Activated CD4-positive, alpha-beta T cell treated with anti-CD3 and anti-CD28 coated beads for 36 hours (primary cell): ENCODE measurements around the gene ARHGAP6. TPM values are rescaled to one million over a fixed set of nuclear protein-coding genes. Genes with fewer than 3 reads are reported as not detected.

Source experiments
- ATAC-seq: fragments of 200-7000 bp; cut with Tn5 transposase; one replicate; pipeline ENCODE4 v1.10.0; 2021; ENCODE audit warnings: mild to moderate bottlenecking, moderate library complexity
- CTCF ChIA-PET: fragments of 350-600 bp; sonication (Branson Sonifier 250); formaldehyde crosslinking; loops from one replicate; lab custom pipeline; 2021; ENCODE audit warnings: antibody characterized with exemption; lab: Charles Lee
- POLR2A ChIA-PET: fragments of 350-600 bp; sonication (Branson Sonifier 250); formaldehyde crosslinking; loops from one replicate; lab custom pipeline; 2021; ENCODE audit warnings: antibody characterized with exemption, inconsistent platforms; lab: Charles Lee
- DNase-seq: peaks from one replicate; pipeline ENCODE4 v3.0.0-alpha.2; 2020
- H3K27ac Mint-ChIP-seq: one replicate; pipeline ENCODE4 v1.8.0; 2021; ENCODE audit warnings: mixed read lengths
- H3K27me3 Mint-ChIP-seq: one replicate; pipeline ENCODE4 v1.8.0; 2021; ENCODE audit warnings: mixed read lengths
- H3K36me3 Mint-ChIP-seq: one replicate; pipeline ENCODE4 v1.8.0; 2021; ENCODE audit warnings: low read depth, mixed read lengths
- H3K4me1 Mint-ChIP-seq: one replicate; pipeline ENCODE4 v1.8.0; 2021; ENCODE audit warnings: mixed read lengths
- H3K4me3 Mint-ChIP-seq: one replicate; pipeline ENCODE4 v1.8.0; 2021; ENCODE audit warnings: mild to moderate bottlenecking, moderate library complexity, mixed read lengths
- H3K9me3 Mint-ChIP-seq: one replicate; pipeline ENCODE4 v1.8.0; 2021; ENCODE audit warnings: low read depth, mixed read lengths
- intact Hi-C, 2 experiments: fragments of 100-400 bp; cut with DNase I in 1 of 2; cut with micrococcal nuclease in 1 of 2; formaldehyde crosslinking; loops; one replicate each; pipeline versions ENCODE4 v1.14.2 to v1.15.1; 2022 to 2024; cut with DNase I, micrococcal nuclease
- total RNA-seq, 2 experiments: library from RNA; stranded (reverse); gene quantifications; one replicate each; pipeline ENCODE4 v1.2.3, GENCODE V29; 2021

The ARHGAP6 gene
- total RNA-seq, 2 experiments from 2014 or later: not detected

GRCh38 chrX:11210415-11210801, 455.3 kb downstream of the ARHGAP6 start:
- Mint-ChIP-seq H3K27me3 (no peaks in the 10 kb centered on the region), H3K9me3 (no peaks in the 10 kb centered on the region), H3K4me3 (no peak overlapping the region), H3K4me1 (peaks cover 3% of the 10 kb centered on the region), H3K27ac (no peak overlapping the region), H3K36me3 (no peaks in the 10 kb centered on the region)
- DNase-seq: no peak
- ChIA-PET CTCF (no interaction called here), POLR2A (no interaction called here)
- intact Hi-C loops: no loop called here
- ATAC-seq: no peak

DNA sequence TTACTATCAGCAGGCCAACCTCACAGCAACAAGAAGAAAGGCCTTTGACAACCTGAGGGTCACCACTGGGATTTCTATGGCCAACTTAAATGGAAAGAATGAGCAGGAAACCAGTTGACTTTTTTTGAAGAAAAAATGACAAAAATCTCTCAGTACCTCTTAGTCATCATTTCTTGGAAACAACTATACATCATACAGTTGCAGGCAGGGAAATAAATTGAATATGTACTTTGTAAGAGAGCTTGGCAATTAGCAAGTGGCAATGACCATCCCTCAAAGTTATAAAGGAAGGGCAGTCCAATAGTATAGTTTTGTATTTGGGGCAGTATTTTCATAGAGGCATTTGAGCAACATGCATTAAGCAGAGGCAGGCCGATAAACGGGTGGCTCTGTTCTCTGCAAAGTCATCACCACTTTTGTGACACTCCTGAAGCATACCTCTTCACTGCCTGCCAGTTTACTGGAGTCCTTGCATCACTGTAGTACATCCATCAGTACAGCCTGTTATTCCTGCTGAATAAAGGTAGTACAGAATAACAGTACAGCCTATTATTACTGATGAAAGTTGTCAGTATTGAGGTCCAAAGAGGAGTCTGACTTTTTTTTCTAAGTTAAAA, 455.8 kb downstream of the ARHGAP6 start:
- intact Hi-C loops: no loop called here
- peaks cover 3% of the 10 kb centered on the region for H3K4me1 Mint-ChIP-seq
- no peak for ATAC-seq
- H3K27me3 Mint-ChIP-seq: no peaks in the 10 kb centered on the region
- no peak overlapping the region for H3K27ac Mint-ChIP-seq
- no peaks in the 10 kb centered on the region for H3K36me3 Mint-ChIP-seq
- POLR2A ChIA-PET: no interaction called here
- H3K9me3 Mint-ChIP-seq: no peaks in the 10 kb centered on the region
- CTCF ChIA-PET: no interaction called here
- DNase-seq: no peak
- no peak overlapping the region for H3K4me3 Mint-ChIP-seq

DNA sequence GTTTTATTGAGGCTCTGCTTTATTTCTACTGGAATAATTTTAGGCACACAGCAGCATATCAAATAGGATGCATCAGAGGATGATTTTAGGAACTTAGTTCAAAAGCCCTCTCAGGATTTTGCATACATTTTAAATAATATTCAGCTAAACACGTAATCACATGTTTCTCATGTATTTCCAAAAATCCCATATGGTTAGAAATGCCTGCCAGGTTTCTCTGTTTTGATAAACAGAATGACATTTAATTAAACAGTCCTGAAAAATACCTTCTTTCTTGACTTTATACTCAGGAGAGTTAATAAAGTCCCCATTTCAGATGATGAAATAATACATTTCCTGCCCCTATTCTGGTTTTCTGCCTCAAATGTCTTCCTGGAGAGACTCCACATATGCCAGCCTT, 459.0 kb downstream of the ARHGAP6 start:
- Mint-ChIP-seq H3K4me1 (peaks cover 3% of the 10 kb centered on the region), H3K9me3 (no peaks in the 10 kb centered on the region), H3K4me3 (no peak overlapping the region), H3K36me3 (no peaks in the 10 kb centered on the region), H3K27ac (no peak overlapping the region), H3K27me3 (no peaks in the 10 kb centered on the region)
- ATAC-seq (no peak), DNase-seq (no peak)
- POLR2A ChIA-PET: no interaction called here
- CTCF ChIA-PET: no interaction called here
- intact Hi-C loops: no loop called here

- no peaks in the 10 kb centered on the region for H3K9me3 Mint-ChIP-seq
- POLR2A ChIA-PET: no interaction called here
- ATAC-seq: no peak
- CTCF ChIA-PET: no interaction called here
- no peak for DNase-seq
- H3K27ac Mint-ChIP-seq: no peak overlapping the region
- H3K27me3 Mint-ChIP-seq: no peaks in the 10 kb centered on the region
- H3K4me3 Mint-ChIP-seq: no peak overlapping the region
- intact Hi-C loops: no loop called here
- H3K36me3 Mint-ChIP-seq: no peaks in the 10 kb centered on the region
- H3K4me1 Mint-ChIP-seq: peaks cover 3% of the 10 kb centered on the region
Observed at GRCh38 chrX:11205796-11206195, 459.9 kb downstream of the ARHGAP6 start.

DNA sequence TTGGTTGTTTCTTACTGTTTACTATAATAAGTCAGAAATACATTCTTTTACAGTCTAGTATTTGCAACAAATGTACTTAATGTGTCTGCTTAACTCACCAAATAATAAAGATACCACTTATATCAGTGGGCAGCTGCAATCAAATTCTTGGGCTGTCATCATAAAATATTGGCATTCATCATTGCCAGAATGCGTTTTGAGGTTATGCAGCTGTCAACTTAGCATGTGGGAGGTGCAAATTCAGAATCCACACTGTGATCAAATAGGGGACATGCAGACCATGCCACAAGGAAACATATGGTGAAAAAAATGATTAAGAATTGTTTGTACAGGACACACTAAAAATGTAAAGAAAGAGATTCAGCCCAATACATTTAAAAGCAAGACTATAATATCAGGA, 468.0 kb downstream of the ARHGAP6 start:
- DNase-seq (no peak), ATAC-seq (no peak)
- no peaks in the 10 kb centered on the region for H3K4me1 Mint-ChIP-seq
- no peak overlapping the region for H3K27ac Mint-ChIP-seq
- H3K36me3 Mint-ChIP-seq: no peaks in the 10 kb centered on the region
- H3K9me3 Mint-ChIP-seq: no peaks in the 10 kb centered on the region
- CTCF ChIA-PET: no interaction called here
- no peak overlapping the region for H3K4me3 Mint-ChIP-seq
- POLR2A ChIA-PET: no interaction called here
- no peaks in the 10 kb centered on the region for H3K27me3 Mint-ChIP-seq
- intact Hi-C loops: no loop called here

GRCh38 chrX:11196476-11196875, 469.2 kb downstream of the ARHGAP6 start:
- DNase-seq (no peak), ATAC-seq (no peak)
- Mint-ChIP-seq H3K9me3 (no peaks in the 10 kb centered on the region), H3K4me3 (no peak overlapping the region), H3K4me1 (no peaks in the 10 kb centered on the region), H3K27me3 (no peaks in the 10 kb centered on the region), H3K27ac (no peak overlapping the region), H3K36me3 (no peaks in the 10 kb centered on the region)
- ChIA-PET CTCF (no interaction called here), POLR2A (no interaction called here)
- intact Hi-C loops: no loop called here

DNA sequence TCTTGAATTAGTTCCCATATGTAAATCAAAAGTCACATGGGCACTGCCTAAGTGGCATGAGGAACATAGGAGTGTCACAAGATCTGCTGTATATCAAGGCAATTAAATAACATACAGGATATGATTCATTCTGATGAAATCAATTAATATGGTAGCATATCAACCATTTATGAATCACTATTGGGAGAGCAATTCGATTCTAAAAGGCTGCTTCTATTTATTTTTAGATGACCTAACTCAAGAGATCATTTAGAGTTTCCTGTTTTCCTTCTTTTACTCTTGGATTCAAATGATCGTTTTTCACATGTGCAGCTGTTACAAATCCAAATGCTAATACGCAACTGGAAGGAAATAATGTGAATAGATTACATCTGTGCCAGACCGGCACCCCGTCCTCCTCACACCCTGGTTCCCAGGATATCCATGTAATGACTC, 472.7 kb downstream of the ARHGAP6 start:
- H3K4me1 Mint-ChIP-seq: no peaks in the 10 kb centered on the region
- intact Hi-C loops: no loop called here
- no peaks in the 10 kb centered on the region for H3K36me3 Mint-ChIP-seq
- H3K27me3 Mint-ChIP-seq: no peaks in the 10 kb centered on the region
- no peak overlapping the region for H3K4me3 Mint-ChIP-seq
- DNase-seq: no peak
- POLR2A ChIA-PET: no interaction called here
- no peak for ATAC-seq
- CTCF ChIA-PET: no interaction called here
- H3K9me3 Mint-ChIP-seq: no peaks in the 10 kb centered on the region
- H3K27ac Mint-ChIP-seq: no peak overlapping the region

DNA sequence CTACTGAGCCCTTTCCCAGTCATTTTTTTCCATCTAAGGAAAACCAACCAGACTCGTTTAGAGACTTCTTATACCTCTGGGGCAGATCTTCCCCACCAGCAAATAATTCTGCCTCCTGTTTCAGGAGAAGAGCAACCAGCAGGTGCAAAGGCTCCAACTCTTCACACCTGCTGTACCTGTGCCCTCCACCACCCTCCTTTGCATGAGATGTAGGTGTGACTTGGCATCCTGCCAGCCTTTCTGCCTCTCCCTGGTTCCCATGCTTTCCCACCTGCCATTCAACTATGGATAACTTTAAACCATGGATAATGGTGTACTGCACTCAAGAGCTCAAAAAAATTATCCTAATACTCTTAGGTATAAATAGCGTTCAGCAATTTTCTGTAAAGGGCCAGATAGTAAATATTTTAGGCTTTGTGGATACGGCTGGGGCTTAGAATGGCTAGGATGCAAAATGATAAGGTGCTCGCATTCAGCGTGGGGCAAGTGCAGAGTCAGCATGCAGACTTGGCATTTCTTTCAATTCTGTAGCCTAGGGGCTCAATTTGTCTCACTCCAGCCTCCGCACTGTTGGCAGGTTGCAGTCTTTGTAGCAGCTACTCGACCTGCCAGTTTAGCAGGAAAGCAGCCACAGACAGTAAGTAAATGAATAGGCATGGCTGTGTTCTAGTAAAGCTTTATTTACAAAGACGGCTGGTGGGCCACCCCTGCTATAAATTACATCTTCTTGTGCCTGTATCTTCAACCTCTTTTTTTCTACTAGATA, 474.8 kb downstream of the ARHGAP6 start:
- POLR2A ChIA-PET: no interaction called here
- ATAC-seq: no peak

DNA sequence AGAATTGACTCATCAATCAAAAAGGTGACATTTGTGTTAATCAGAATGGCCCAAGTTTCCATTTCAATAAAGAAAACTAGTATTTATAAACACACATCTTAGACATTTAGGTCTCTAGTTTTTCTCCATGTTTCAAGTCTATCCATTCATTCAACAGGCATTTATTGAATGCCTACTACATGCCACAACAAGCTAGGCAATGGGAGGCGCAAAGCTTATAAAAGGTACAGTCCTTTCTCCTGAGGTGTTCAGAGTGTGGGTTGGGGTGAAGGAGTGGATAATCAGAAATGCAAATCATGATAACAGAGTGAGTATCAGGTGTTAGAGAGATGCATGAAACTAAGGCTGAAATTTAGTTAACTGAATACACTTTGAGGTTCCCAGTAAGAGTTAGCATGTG, 476.6 kb downstream of the ARHGAP6 start:
- ChIA-PET CTCF (no interaction called here), POLR2A (no interaction called here)
- no peak overlapping the region for H3K27ac Mint-ChIP-seq
- intact Hi-C loops: no loop called here
- no peaks in the 10 kb centered on the region for H3K27me3 Mint-ChIP-seq
- no peak overlapping the region for H3K4me3 Mint-ChIP-seq
- no peaks in the 10 kb centered on the region for H3K4me1 Mint-ChIP-seq
- H3K9me3 Mint-ChIP-seq: no peaks in the 10 kb centered on the region
- no peak for ATAC-seq
- H3K36me3 Mint-ChIP-seq: no peaks in the 10 kb centered on the region
- DNase-seq: no peak

More for the DNA sequence above, 474.8 kb downstream of the ARHGAP6 start:
- Mint-ChIP-seq H3K4me1 (no peaks in the 10 kb centered on the region), H3K9me3 (no peaks in the 10 kb centered on the region), H3K4me3 (no peak overlapping the region), H3K36me3 (no peaks in the 10 kb centered on the region), H3K27ac (no peak overlapping the region), H3K27me3 (no peaks in the 10 kb centered on the region)
- CTCF ChIA-PET: interaction anchor here (0.6 kb wide), 1 partner anchor 23 kb away, joined by 4 read pairs; no protein-coding TSS in a partner anchor
- DNase-seq: no peak
- intact Hi-C loops: no loop called here

DNA sequence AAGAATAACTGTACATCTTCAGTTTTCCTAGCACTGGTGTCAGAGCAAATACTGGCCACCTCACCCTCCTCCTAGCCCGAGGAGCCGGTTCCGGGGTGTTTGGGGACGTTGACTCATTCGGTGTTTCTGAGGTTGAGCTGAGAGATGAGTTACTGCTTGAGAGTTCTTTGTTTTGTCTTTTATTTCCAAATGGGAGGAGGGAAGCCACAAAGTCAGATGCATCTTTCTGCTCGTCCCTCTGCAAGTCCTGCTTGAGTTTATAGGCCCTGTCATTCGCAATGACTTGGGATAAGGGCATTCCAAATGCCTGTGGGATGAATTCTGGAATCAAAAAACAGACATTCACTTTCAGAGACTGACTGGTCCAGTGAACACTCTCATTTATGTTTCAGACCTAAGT, 477.1 kb downstream of the ARHGAP6 start:
- CTCF ChIA-PET: no interaction called here
- ATAC-seq: no peak
- Mint-ChIP-seq H3K9me3 (no peaks in the 10 kb centered on the region), H3K4me3 (no peak overlapping the region), H3K27me3 (no peaks in the 10 kb centered on the region), H3K27ac (no peak overlapping the region), H3K36me3 (no peaks in the 10 kb centered on the region), H3K4me1 (no peaks in the 10 kb centered on the region)
- POLR2A ChIA-PET: no interaction called here
- intact Hi-C loops: no loop called here
- no peak for DNase-seq

DNA sequence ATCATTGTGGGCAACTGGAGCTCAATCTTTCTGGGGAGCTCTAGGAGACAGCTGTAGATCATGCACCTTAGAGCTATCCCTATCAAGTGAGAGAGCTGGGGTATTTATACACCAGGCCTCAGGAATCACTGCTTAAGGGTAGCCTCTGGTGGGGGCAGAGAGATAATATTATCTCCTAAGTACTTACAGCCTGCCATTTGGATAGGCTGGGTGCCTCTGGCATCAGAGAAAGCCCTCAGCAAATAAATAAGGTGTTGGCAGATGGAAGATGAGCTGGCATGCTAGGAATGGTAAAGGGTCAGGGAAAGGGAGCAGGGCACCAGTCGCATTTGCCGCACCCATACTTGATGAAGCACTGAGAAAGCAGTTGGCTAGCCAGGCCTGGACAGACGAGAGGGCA, 478.7 kb downstream of the ARHGAP6 start:
- Mint-ChIP-seq H3K36me3 (no peaks in the 10 kb centered on the region), H3K27me3 (no peaks in the 10 kb centered on the region), H3K27ac (no peak overlapping the region), H3K4me1 (no peaks in the 10 kb centered on the region), H3K9me3 (no peaks in the 10 kb centered on the region), H3K4me3 (no peak overlapping the region)
- ATAC-seq: no peak
- intact Hi-C loops: no loop called here
- ChIA-PET CTCF (no interaction called here), POLR2A (no interaction called here)
- no peak for DNase-seq

GRCh38 chrX:11185861-11186260, 479.9 kb downstream of the ARHGAP6 start:
- ATAC-seq (no peak), DNase-seq (no peak)
- Mint-ChIP-seq H3K27ac (no peak overlapping the region), H3K9me3 (no peaks in the 10 kb centered on the region), H3K4me3 (no peak overlapping the region), H3K36me3 (no peaks in the 10 kb centered on the region), H3K4me1 (no peaks in the 10 kb centered on the region), H3K27me3 (no peaks in the 10 kb centered on the region)
- intact Hi-C loops: no loop called here
- ChIA-PET POLR2A (no interaction called here), CTCF (no interaction called here)
